Kidney (tissue), 14 donors: ENCODE data around the gene HES4. TPM values are rescaled to one million over a fixed set of nuclear protein-coding genes. Genes with fewer than 3 reads are reported as not detected.

Source experiments
- DNase-seq, 5 donors: peaks; one replicate each; pipeline ENCODE4 v3.0.0-alpha.2; 2013 to 2020
- FAIRE-seq: peaks from 2 replicates; lab custom pipeline; 2012; peaks lifted over from hg19 to GRCh38; lab: Jason Lieb, UNC
- H3K27ac ChIP-seq, 2 donors: one replicate each; pipeline ENCODE4 v1.7.0; 2013; ENCODE audit warnings: low read depth in 2 of 2, low read length in 2 of 2, inconsistent platforms in 1 of 2
- H3K27me3 ChIP-seq: one replicate; pipeline ENCODE4 v1.7.1; 2013; ENCODE audit warnings: low read length, inconsistent platforms; ENCODE audit not compliant: control insufficient read depth, insufficient read depth
- H3K36me3 ChIP-seq, 3 donors: one replicate each; pipeline versions ENCODE4 v1.7.0 to v1.7.1; 2013; ENCODE audit warnings: low read length in 3 of 3, control low read depth in 1 of 3, inconsistent platforms in 1 of 3; ENCODE audit not compliant: insufficient read depth in 3 of 3, control insufficient read depth in 2 of 3
- H3K4me1 ChIP-seq, 3 donors: one replicate each; pipeline versions ENCODE4 v1.7.0 to v1.7.1; 2013; ENCODE audit warnings: low read length in 3 of 3, inconsistent platforms in 1 of 3, low read depth in 1 of 3; ENCODE audit not compliant: control insufficient read depth in 2 of 3, insufficient read depth in 2 of 3
- H3K4me3 ChIP-seq, 3 donors: one replicate each; pipeline versions ENCODE4 v1.7.0 to v1.8.1; 2013; ENCODE audit warnings: low read length in 3 of 3, control low read depth in 1 of 3, inconsistent platforms in 1 of 3
- H3K9ac ChIP-seq, 3 donors: one replicate each; pipeline versions ENCODE4 v1.7.0 to v1.7.1; 2013; ENCODE audit warnings: low read length in 3 of 3, control low read depth in 1 of 3, inconsistent platforms in 1 of 3
- H3K9me3 ChIP-seq, 3 donors: one replicate each; pipeline versions ENCODE4 v1.7.0 to v1.7.1; 2013; ENCODE audit warnings: low read length in 3 of 3, control low read depth in 1 of 3, inconsistent platforms in 1 of 3; ENCODE audit not compliant: control insufficient read depth in 2 of 3, insufficient read depth in 1 of 3
- CTCF ChIP-seq: IDR thresholded peaks from 3 replicates; pipeline ENCODE4 v1.5.1; 2012; ENCODE audit warnings: mild to moderate bottlenecking, moderate library complexity, borderline replicate concordance; ENCODE audit not compliant: insufficient read depth; ENCODE audit errors: extremely low read depth
- intact Hi-C: fragments of 100-400 bp; cut with DNase I; formaldehyde crosslinking; loops from one replicate; pipeline ENCODE4 v1.11.1; 2022
- polyA plus RNA-seq: library from polyadenylated mRNA; stranded (reverse); fragments of 350-450 nt; fragmentation: Illumina TruSeq; extraction: RNeasy Lipid Tissue Mini Kit (QIAGEN cat#74804); gene quantifications from one replicate; pipeline ENCODE4 v1.2.3, GENCODE V29; 2014; ENCODE audit warnings: low read depth, low replicate concordance; ENCODE audit not compliant: insufficient read depth
- total RNA-seq: library from RNA; stranded (reverse); fragmentation: NEBNext Ultra II Directional; extraction: Animal tissue kit (Norgen Biotek cat#: 25700); gene quantifications from one replicate; pipeline ENCODE4 v1.2.1, GENCODE V29; 2021
- donor health status: control.
- donor health status: control.
- donor health status: control.
- donor health status: control.
- donor health status: control.
- donor health status: DM: yes; HTN: yes; CAD: no.
- donor health status: Normal renal cell carcinoma (clear cell type).

HES4 gene
- total and polyA plus RNA-seq, 2 donors from 2014 or later, result 15.8 to 32.0 TPM

- Histone ChIP-seq H3K27ac (no peak overlapping the region), H3K4me1 (no peaks in the 10 kb centered on the region), H3K27me3 (no peaks in the 10 kb centered on the region), H3K36me3 (peaks cover 7 to 47% (median 28%) of the 10 kb centered on the region in 3 donors), H3K9me3 (peaks cover 0 to 4% (median 0%) of the 10 kb centered on the region in 3 donors), H3K9ac (no peak overlapping the region), H3K4me3 (no peak overlapping the region)
- DNase-seq, result no peak
- no peak for TF ChIP-seq CTCF
- FAIRE-seq, result no peak
- intact Hi-C loops, result no loop called here
Observed at GRCh38 chr1:952201-952600, 47.7 kb downstream of the HES4 start.

- peaks cover 7 to 47% (median 28%) of the 10 kb centered on the region in 3 donors for H3K36me3 ChIP-seq
- peaks cover 0 to 4% (median 0%) of the 10 kb centered on the region in 3 donors for H3K9me3 ChIP-seq
- H3K4me3 ChIP-seq, result no peak overlapping the region
- FAIRE-seq (no peak), DNase-seq (peak in 2 of 5 donors; percentile 40 to 46)
- intact Hi-C loops, result no loop called here
- H3K9ac ChIP-seq, result no peak overlapping the region
- H3K27ac ChIP-seq, result no peak overlapping the region
- no peaks in the 10 kb centered on the region for H3K4me1 ChIP-seq
- TF ChIP-seq CTCF, result peak; percentile 16
- no peaks in the 10 kb centered on the region for H3K27me3 ChIP-seq
Observed at GRCh38 chr1:951364-951763, 48.5 kb downstream of the HES4 start.

GRCh38 chr1:950881-951280, 49.0 kb downstream of the HES4 start:
- no peak overlapping the region for H3K9ac ChIP-seq
- peaks cover 7 to 47% (median 26%) of the 10 kb centered on the region in 3 donors for H3K36me3 ChIP-seq
- DNase-seq (no peak), FAIRE-seq (no peak)
- H3K4me1 ChIP-seq, result no peaks in the 10 kb centered on the region
- peaks cover 0 to 4% (median 0%) of the 10 kb centered on the region in 3 donors for H3K9me3 ChIP-seq
- no peaks in the 10 kb centered on the region for H3K27me3 ChIP-seq
- no peak overlapping the region for H3K27ac ChIP-seq
- intact Hi-C loops, result no loop called here
- no peak for TF ChIP-seq CTCF
- no peak overlapping the region for H3K4me3 ChIP-seq

- no peak for FAIRE-seq
- H3K4me1 ChIP-seq, result no peaks in the 10 kb centered on the region
- peaks cover 7 to 44% (median 25%) of the 10 kb centered on the region in 3 donors for H3K36me3 ChIP-seq
- no peak overlapping the region for H3K9ac ChIP-seq
- TF ChIP-seq CTCF, result no peak
- peaks cover 0 to 4% (median 0%) of the 10 kb centered on the region in 3 donors for H3K9me3 ChIP-seq
- intact Hi-C loops, result no loop called here
- no peaks in the 10 kb centered on the region for H3K27me3 ChIP-seq
- no peak for DNase-seq
- peak overlapping the region in 1 of 3 donors; percentile 17 for H3K4me3 ChIP-seq
- no peak overlapping the region for H3K27ac ChIP-seq
Observed at GRCh38 chr1:950268-950667, 49.6 kb downstream of the HES4 start.
